T-helper 9 cell (primary cell): ENCODE results near the gene SPO11.

ENCODE experiments used
- DNase-seq: peaks from one replicate; pipeline ENCODE4 v3.0.0-alpha.2; 2020

Gene SPO11

DNA sequence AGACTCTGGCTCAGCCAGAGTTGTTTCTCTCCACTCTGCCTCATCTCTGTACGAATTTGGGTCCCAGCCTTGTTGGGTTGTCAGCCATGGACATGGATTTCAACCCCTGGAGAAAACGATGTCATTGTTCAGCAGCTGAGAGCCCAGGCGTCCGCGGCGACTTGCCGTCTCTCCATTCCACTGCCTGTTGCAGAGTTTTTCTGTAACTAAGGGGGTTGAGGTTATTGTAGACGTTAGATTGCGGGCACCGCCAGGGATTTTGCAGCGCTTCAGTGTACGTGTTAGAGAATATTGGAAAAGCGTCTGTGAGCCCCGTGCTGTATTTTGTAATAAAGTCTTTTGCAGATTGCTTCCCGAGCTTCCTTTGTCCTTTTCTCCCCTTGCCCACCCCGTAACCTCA, 48.5 kb downstream of the SPO11 start:
- no peak for DNase-seq

- DNase-seq, result no peak
These were observed 49.2 kb downstream of the SPO11 start for GRCh38 chr20:57378646-57379262.

- no peak for DNase-seq
These were observed 49.7 kb downstream of the SPO11 start for GRCh38 chr20:57379263-57379647.

GRCh38 chr20:57380081-57380750, 50.6 kb downstream of the SPO11 start:
- no peak for DNase-seq

DNA sequence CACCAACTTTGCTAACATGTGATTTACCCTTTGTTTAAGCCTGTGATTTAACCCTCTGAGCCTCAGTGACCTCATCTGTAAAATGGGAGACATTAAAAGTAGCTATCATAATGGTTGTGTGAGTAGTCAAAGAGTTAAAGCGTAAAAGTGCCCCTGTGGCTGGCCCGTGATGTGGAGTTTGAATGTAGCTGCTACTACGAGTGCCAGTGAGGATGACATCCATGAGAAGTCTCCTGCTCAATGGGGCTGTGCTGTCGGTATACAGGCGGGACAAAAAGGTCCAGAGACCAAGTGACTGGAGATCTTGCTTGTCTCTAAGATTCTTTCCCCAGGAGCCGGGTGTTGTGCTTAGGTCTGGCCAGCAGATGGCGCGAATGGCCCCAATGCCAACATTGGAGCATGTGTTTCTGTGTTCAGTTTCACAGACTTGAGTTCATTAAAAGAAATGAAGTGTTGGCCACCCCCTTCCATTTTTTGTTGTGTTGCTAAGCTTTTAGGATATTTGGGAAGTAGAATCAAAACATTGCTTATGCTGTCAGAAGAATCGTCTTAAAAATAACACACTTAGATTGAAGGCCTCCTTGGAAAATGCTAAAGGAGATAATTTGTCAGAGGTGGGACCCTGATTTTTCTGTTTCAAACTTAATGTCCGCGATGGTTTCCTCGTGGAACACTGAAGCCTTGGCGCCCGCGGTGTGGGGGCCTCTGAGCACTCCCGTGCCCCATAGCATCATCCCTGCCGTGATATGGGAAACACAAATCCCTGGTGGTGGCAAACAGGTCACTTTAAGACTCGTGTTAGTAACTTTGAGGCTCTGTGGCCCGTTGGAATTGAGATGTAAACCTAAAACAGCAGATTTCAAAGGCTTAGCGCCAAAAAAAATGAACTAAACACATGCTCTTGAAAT, 52.2 kb downstream of the SPO11 start:
- peak; percentile 82 for DNase-seq

DNA sequence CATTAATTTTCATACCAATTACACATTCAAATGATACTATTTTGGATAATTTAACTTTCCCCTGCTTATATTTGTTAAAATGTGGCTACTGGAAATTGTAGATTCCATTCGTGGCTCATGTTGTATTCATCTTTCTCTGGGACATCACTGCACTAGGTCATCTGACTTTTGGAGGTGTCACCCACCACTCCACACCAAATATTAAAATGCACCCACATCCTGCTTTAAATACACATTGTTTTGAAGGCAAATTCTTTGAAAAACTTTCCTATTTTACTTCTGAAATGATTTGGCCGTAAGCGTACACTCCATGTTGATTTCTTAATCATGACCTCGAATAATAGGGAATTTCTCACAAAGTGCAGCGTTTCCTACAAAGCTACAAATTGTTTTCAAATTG, 52.9 kb downstream of the SPO11 start:
- DNase-seq, result no peak

- no peak for DNase-seq
These were observed 54.1 kb downstream of the SPO11 start for GRCh38 chr20:57383447-57384347.

DNA sequence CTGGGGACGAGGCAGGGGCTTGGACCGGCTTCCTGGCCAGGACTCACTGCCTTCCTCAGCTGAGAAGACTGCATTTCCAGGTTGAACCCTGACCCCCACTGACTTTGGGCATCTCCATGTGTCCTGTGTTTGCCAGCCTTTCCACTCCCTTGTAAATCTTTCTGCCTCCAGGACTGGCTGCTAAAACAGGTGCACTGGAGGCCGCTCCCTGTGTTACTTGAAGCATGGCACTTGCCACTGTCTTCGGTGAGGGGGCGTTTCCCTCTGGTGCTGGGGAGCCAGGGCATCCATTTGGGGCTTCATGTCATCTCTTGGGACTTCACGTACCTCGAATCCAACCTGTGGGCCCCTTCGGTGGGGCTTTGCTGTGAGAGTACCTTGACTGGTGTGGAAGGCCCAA, 54.9 kb downstream of the SPO11 start:
- DNase-seq, result no peak

- no peak for DNase-seq
These were observed 55.6 kb downstream of the SPO11 start for GRCh38 chr20:57384953-57385761.

- no peak for DNase-seq
These were observed 56.3 kb downstream of the SPO11 start for GRCh38 chr20:57385940-57386339.

DNA sequence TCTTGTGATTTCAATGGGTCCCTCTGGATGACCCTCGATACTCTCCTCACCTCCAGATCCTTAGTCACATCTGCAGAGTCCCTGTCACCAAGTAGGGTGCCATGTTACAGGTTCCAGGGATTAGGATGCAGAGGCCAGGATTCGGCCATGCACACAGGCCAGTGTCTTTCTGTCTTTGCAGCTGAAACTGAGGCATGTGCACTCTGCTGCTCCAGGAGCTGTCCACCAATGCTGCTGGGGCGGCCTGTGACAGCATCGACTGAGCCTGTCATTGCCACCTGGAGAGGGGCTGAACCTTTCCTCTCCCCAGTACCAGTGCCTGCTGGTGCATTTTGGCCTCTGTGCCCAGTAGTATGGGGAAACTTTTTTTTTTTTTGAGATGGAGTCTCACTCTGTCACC, 57.2 kb downstream of the SPO11 start:
- no peak for DNase-seq

- no peak for DNase-seq
These were observed 57.9 kb downstream of the SPO11 start for GRCh38 chr20:57387463-57387862.

DNA sequence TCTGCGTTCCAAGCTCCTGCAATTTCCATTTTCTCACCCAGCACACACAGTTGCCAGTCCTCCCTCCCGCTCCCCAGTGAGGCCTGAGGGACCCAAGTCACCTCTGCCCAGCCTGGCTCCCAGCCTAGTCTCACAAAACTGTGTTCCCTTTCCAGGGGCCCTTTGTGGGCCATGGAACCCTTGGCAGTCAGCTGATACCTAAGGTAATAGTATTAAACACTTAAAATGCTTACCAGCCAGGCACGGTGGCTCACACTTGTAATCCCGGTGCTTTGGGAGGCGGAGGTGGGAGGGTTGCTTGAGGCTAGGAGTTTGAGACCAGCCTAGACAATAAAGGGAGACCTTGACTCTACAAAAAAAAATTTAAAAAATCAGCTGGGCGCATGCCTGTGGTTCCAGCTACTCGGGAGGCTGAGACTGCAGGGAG, 58.4 kb downstream of the SPO11 start:
- DNase-seq, result no peak

- DNase-seq, result peak; percentile 44
These were observed 59.5 kb downstream of the SPO11 start for GRCh38 chr20:57388953-57389694.

- peak; percentile 65 for DNase-seq
These were observed 60.3 kb downstream of the SPO11 start for GRCh38 chr20:57389695-57390603.

DNA sequence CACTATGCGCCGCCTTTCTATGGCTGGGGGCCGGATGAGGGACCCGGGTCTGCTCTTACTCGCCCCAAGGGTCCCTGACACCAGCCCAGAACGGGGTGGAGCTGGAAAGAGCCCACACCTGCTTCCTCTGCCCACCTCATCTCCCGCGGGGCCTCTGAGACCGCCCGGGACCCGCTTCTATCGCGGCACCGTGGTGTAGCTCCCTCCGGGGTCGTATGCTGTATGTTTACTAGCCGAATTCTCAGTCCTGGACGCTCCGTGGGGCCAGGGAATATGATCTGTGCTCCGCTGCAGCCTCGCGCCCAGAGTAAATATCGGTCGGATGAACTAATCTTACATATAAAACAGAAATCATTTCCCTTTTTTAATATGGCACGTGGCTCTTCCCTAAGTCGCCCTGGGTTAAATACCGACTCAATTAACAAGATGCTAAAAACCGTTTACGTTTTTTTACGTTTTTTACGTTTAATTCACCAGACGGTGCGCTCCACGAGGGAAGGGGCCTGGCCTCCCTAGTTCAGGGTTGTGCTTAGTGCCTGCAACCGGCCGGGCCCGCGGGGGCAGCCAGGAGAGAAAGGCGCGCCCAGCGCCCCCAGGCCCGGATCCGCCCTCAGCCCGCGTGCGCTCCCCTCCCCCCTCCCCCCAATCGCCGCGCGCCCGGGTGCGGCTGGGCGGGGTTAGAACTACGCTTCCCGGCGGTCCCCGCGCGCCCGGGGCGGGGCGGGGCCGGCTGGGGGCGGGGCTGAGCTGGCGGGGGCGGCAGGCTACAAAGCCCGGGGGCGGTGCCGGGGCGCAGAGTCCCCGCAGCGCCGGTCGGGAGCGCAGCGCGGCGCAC, 61.2 kb downstream of the SPO11 start, which contains the start of gene RBM38:
Gene RBM38, plus strand, starts transcription at position 793 of the 835 bp plus-strand sequence. CDS start 186 bp downstream, outside the sequence.
- peak; percentile 69 for DNase-seq

DNA sequence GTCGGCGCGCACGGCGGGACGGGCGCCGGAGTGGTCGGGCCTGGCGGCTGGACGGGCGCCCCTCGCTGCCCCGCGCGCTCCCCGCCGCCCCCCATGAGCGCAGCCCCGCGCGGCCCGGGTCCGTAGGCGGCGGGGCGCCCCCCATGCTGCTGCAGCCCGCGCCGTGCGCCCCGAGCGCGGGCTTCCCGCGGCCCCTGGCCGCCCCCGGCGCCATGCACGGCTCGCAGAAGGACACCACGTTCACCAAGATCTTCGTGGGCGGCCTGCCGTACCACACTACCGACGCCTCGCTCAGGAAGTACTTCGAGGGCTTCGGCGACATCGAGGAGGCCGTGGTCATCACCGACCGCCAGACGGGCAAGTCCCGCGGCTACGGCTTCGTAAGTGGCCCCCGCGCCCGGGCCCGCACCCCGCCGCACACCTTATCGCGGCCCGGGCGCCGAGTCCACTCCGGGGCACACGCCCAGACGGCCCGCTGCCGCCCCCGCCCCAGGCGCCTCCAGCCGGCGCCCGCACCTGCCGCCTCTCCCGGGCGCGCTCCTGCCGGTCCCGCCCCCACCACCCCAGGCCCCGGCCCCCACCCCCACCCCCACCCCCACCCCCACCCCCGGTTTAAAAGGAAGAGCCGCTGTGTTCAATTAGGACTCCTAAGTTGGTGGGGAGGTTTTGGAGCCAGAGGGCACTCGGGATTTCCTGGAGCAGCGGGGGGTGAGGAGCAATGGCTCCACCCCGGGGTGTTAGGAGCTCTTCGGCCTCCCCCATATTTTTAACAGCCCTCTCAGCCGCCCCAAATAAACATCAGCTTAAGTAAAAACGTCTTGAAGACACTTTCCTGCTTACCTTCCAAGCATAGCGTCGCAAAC, 62.1 kb downstream of the SPO11 start:
- DNase-seq, result no peak
